Pulmonary artery endothelial cell (primary cell): ENCODE measurements around the gene B3GAT3. TPM values are rescaled to one million over a fixed set of nuclear protein-coding genes. Genes with fewer than 3 reads are reported as not detected.
"Not testable (repeated sequence)": the region's sequence is repeated elsewhere in the genome, so short reads cannot be mapped to it uniquely, and the experiment has no call there.

Source experiments
- DNase-seq: peaks from one replicate; pipeline ENCODE4 v3.0.0-alpha.2; 2011; ENCODE audit warnings: low read depth, low spot score
- total RNA-seq: library from RNA; depleted of rRNA; stranded (reverse); fragments of >200 nt; gene quantifications from 2 replicates; pipeline ENCODE4 v1.2.3, GENCODE V29; 2014

B3GAT3 gene
- total RNA-seq, 1 donor from 2014 or later: 19.3 TPM

DNA sequence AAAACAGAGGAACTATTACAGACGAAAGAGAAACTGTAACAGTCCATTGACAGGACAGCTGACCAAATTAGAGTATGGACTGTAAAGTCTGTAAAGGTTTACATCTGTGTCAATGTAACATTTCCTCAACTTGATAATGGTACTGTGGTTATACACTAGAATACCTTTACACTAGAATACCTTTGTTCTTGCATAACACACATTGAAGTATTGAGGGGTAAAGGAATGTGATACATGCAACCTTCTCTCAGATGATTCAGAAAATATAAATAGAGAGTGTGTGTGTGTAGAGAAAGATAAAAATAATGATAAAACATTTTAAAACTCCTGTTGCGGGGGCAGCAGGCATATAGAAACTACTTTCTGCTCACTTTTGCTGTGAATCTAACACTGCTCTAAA is 42.5 kb downstream of the B3GAT3 start:
- DNase-seq: no peak

GRCh38 chr11:62578541-62578940 is 43.2 kb downstream of the B3GAT3 start:
- DNase-seq: no peak

DNA sequence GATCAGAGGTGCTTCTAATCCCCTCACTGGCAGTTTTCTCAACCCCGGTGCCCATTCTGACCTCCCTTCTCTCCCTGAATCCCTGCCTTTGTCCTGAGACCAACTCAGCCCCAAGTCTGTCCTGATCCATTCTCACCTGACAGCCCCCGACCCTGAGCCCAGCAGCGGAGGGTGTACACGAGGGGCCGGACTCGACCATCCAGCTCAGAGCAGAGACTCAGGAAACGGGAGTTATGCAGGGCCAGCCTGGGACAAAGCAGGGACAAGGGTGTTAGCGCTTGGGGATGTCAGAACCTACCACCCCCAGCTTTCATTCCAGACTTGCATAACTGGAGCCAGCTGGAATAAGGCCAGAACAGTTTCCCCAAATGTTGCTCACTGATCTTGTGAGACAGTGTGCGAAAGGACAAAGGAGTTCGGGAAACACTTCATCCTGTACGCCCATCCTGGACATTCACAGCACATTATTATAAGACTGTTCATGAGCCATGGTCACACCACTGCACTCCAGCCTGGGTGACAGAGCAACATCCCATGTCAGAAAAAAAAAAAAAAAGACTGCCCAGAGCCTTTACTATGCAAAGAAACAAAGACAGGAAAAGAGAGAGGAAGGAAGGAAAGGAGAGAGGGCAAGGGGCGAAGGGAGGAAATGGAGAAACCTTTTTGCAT is 44.6 kb downstream of the B3GAT3 start:
- DNase-seq: peak; percentile 94

- no peak for DNase-seq
Observed at GRCh38 chr11:62575837-62576236, 45.9 kb downstream of the B3GAT3 start.

GRCh38 chr11:62575156-62575555 is 46.6 kb downstream of the B3GAT3 start:
- no peak for DNase-seq

DNA sequence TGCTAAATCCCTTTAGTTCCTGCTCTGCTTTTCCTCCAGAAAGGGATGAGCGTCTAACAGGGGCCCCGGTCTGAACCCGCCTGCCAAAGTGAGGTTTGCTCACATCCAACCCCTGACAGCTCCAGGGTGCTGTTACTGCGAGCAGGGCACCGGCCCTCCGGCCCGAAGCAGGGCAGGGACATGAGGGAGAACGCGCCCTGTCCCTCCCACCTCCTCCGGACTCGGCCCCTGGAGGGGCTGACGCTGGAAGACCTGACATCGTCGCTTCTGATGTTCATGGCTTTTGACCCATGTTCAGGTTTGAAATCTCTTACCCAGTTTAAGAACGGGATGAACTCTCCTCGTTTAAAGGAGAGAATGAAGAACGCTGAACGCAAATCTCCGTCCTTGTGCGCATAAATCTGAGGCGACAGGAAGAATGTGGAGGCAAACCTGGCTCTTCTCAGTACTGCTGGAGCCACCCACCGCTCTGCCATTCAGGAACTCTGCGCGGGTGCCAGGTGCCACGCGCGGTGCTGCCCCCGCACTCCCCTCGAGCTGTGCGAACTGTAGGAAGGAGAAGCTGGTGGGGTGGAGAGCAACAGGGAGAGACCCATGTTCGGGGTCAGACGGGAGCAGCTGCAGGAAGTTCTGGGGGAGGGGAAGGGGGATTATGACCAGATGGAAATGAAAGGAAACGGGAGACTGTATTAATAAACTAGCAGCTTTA is 47.3 kb downstream of the B3GAT3 start:
- no peak for DNase-seq

- peak; percentile 100 for DNase-seq
Observed at GRCh38 chr11:62573592-62574362, 48.0 kb downstream of the B3GAT3 start, which contains the start of gene EEF1G. Gene EEF1G, minus strand, starts transcription at chr11:62573891. Its CDS starts 49 bp downstream, at chr11:62573842.

DNA sequence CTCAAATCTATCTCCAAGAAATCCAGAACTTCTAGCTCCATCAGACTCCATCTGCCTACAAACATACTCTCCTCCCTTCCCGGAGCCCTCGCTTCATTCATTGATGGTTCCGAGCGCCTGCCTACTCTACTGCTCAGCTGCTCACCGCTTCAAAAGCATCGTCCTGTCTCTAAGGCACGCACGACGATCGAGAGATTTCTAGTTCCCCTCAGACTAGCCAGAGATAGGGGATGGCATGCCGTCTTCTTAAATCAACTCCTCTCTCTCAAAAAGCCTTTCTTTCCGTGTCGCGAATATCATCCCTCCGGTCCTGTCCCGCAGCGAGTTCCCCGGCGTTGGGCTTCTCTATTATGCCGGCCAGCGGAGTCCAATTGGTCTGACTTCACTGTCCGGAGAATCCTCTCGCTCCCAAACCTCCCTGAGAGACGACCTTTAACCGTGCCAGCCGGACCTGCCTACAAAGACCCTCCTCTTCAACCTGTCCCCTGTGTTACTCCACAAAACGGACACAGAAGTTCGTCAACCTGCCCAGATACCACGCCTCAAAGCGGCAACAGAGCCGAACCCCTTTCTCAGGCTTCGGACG is 48.7 kb downstream of the B3GAT3 start:
- DNase-seq: no peak

GRCh38 chr11:62572431-62572830 is 49.4 kb downstream of the B3GAT3 start:
- DNase-seq: no peak

DNA sequence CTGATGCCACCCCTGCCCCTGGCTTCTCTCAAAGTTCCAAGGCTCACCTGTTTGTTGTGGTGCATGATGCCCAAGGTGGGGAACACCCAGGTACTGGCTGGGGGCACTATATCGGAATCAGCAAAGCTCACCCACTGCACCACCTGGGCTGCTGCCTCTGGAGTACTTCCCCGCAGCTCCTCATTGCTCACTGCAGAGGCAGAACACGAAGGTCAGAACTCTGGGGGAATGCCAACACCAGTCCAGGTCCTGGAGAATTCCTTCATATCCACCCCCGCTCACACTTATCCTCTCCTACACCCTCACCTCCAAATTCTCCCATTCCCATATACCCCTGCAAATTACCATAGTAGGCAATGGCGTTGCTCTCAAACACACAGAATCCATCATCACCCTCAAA is 50.3 kb downstream of the B3GAT3 start:
- not testable (repeated sequence) for DNase-seq

GRCh38 chr11:62570903-62571302 is 50.9 kb downstream of the B3GAT3 start:
- not testable (repeated sequence) for DNase-seq

GRCh38 chr11:62569611-62570010 is 52.2 kb downstream of the B3GAT3 start:
- no peak for DNase-seq

DNA sequence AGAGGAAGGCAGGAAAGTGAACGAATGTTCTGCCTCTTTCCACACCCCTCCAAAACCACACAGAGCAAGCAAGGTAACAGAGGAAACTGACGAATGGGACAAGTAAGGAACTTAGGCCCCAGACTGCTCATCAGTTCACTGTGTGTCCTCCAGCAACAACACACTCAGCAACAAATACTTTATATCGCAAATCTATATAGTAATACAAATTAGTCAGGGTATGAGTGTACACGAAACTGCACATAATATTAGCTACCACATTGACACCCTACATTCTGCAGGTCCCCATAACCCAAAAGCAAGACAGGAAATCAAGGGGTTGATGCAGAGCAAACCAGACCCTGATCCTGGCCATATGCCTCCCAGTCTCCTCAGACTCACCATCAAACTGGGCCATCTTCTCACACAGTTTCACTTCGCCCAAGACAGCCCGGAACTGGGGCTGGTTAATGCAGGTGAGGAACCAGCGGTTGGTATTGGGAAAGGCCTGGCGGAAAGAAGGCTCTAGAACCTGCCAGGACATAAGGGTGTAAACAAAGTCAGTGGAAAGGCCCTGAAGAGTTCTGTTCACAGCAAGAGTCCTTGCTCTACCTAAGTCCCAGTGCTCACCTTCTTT is 54.7 kb downstream of the B3GAT3 start:
- DNase-seq: no peak

GRCh38 chr11:62566247-62566646 is 55.5 kb downstream of the B3GAT3 start:
- no peak for DNase-seq

Other genes with a start within 250 kb of the B3GAT3 start
- not detected in 2 replicates for gene SCGB1A1, start 203.0 kb downstream of the B3GAT3 start, total RNA-seq
- 479 and 591 TPM in 2 replicates for gene AHNAK, start 75.2 kb downstream of the B3GAT3 start, total RNA-seq
- 1,341 and 1,809 TPM in 2 replicates for gene EEF1G, start 48.1 kb downstream of the B3GAT3 start, total RNA-seq
- gene TUT1, start 30.5 kb downstream of the B3GAT3 start, total RNA-seq: 7.7 and 9.6 TPM in 2 replicates
- gene MTA2, start 20.1 kb downstream of the B3GAT3 start, total RNA-seq: 262 and 269 TPM in 2 replicates
- 32.1 and 34.8 TPM in 2 replicates for gene EML3, start 9.2 kb downstream of the B3GAT3 start, total RNA-seq
- 6.1 and 11.1 TPM in 2 replicates for gene ROM1, start 8.7 kb downstream of the B3GAT3 start, total RNA-seq
- gene GANAB, start 24.6 kb upstream of the B3GAT3 start, total RNA-seq: 272 and 287 TPM in 2 replicates
- gene INTS5, start 31.3 kb upstream of the B3GAT3 start, total RNA-seq: 25.5 and 26.2 TPM in 2 replicates
- gene C11orf98, start 43.2 kb upstream of the B3GAT3 start, total RNA-seq: 40.5 and 49.2 TPM in 2 replicates
- gene CSKMT, start 43.3 kb upstream of the B3GAT3 start, total RNA-seq: 7.5 TPM in 2 replicates
- 10.0 and 13.0 TPM in 2 replicates for gene UQCC3, start 49.7 kb upstream of the B3GAT3 start, total RNA-seq
- 2.3 and 3.3 TPM in 2 replicates for gene LBHD1, start 50.3 kb upstream of the B3GAT3 start, total RNA-seq
- 153 and 182 TPM in 2 replicates for gene UBXN1, start 57.1 kb upstream of the B3GAT3 start, total RNA-seq
- under 0.01 and 0.04 TPM in 2 replicates for gene LRRN4CL, start 67.5 kb upstream of the B3GAT3 start, total RNA-seq
- 18.8 and 20.9 TPM in 2 replicates for gene BSCL2, start 85.4 kb upstream of the B3GAT3 start, total RNA-seq
- not detected in 2 replicates for gene GNG3, start 85.7 kb upstream of the B3GAT3 start, total RNA-seq
- 11.6 and 14.2 TPM in 2 replicates for gene HNRNPUL2, start 105.5 kb upstream of the B3GAT3 start, total RNA-seq
- gene TTC9C, start 106.5 kb upstream of the B3GAT3 start, total RNA-seq: 32.8 and 34.2 TPM in 2 replicates
- gene ZBTB3, start 132.2 kb upstream of the B3GAT3 start, total RNA-seq: 8.7 and 12.1 TPM in 2 replicates
- gene POLR2G, start 139.6 kb upstream of the B3GAT3 start, total RNA-seq: 58.6 and 85.9 TPM in 2 replicates
- 20.3 and 29.1 TPM in 2 replicates for gene TAF6L, start 149.4 kb upstream of the B3GAT3 start, total RNA-seq
- gene TMEM179B, start 165.4 kb upstream of the B3GAT3 start, total RNA-seq: 25.2 and 30.3 TPM in 2 replicates
- gene TMEM223, start 170.0 kb upstream of the B3GAT3 start, total RNA-seq: 12.5 and 14.1 TPM in 2 replicates
- 14.8 and 38.9 TPM in 2 replicates for gene NXF1, start 183.5 kb upstream of the B3GAT3 start, total RNA-seq
- 35.9 and 39.6 TPM in 2 replicates for gene STX5, start 210.1 kb upstream of the B3GAT3 start, total RNA-seq
- gene TEX54, start 210.9 kb upstream of the B3GAT3 start, total RNA-seq: 0.26 TPM in 1 of 2 replicates, not detected in the other
- gene WDR74, start 217.6 kb upstream of the B3GAT3 start, total RNA-seq: 71.1 and 71.2 TPM in 2 replicates